Skeletal muscle satellite cell (primary cell): Measurements from ENCODE around the gene BRINP2. TPM values are rescaled to one million over a fixed set of nuclear protein-coding genes. Genes with fewer than 3 reads are reported as not detected.
A peak's percentile ranks its signal among the peaks of the same experiment; 100 is the strongest.

Experiments used
- H3K27me3 ChIP-seq: 2 replicates; pipeline ENCODE4 v1.7.0; 2013; ENCODE audit warnings: low read length; ENCODE audit not compliant: control insufficient read depth, insufficient read depth
- H3K36me3 ChIP-seq: 2 replicates; pipeline ENCODE4 v1.7.0; 2013; ENCODE audit warnings: mild to moderate bottlenecking, control low read depth, low read length; ENCODE audit not compliant: insufficient read depth
- H3K4me1 ChIP-seq: 2 replicates; pipeline ENCODE4 v1.7.0; 2013; ENCODE audit warnings: low read length; ENCODE audit not compliant: control insufficient read depth, insufficient read depth
- H3K4me2 ChIP-seq: 2 replicates; pipeline ENCODE4 v1.7.0; 2013; ENCODE audit warnings: mild to moderate bottlenecking, low read length
- H3K4me3 ChIP-seq: 2 replicates; pipeline ENCODE4 v1.7.0; 2013; ENCODE audit warnings: low read length
- H3K9ac ChIP-seq: 2 replicates; pipeline ENCODE4 v1.7.0; 2013; ENCODE audit warnings: mild to moderate bottlenecking, low read depth, low read length, moderate library complexity
- H3K9me3 ChIP-seq: replicated peaks from 2 replicates; pipeline ENCODE4 v1.7.0; 2013; ENCODE audit warnings: mild to moderate bottlenecking, control low read depth, low read length
- total RNA-seq: library from RNA; depleted of rRNA; stranded (reverse); fragments of >200 nt; gene quantifications from 2 replicates; pipeline ENCODE4 v1.2.3, GENCODE V29; 2012; rRNA removed

The BRINP2 gene, protein sequence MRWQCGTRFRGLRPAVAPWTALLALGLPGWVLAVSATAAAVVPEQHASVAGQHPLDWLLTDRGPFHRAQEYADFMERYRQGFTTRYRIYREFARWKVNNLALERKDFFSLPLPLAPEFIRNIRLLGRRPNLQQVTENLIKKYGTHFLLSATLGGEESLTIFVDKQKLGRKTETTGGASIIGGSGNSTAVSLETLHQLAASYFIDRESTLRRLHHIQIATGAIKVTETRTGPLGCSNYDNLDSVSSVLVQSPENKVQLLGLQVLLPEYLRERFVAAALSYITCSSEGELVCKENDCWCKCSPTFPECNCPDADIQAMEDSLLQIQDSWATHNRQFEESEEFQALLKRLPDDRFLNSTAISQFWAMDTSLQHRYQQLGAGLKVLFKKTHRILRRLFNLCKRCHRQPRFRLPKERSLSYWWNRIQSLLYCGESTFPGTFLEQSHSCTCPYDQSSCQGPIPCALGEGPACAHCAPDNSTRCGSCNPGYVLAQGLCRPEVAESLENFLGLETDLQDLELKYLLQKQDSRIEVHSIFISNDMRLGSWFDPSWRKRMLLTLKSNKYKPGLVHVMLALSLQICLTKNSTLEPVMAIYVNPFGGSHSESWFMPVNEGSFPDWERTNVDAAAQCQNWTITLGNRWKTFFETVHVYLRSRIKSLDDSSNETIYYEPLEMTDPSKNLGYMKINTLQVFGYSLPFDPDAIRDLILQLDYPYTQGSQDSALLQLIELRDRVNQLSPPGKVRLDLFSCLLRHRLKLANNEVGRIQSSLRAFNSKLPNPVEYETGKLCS
- 0.22 TPM in 1 of 2 replicates, not detected in the other for total RNA-seq

- Histone ChIP-seq H3K4me2 (peak within 1 kb of the TSS; percentile 89), H3K9ac (no peak within 1 kb of the TSS), H3K27me3 (peaks cover 82% of the 10 kb centered on the region), H3K4me3 (peak within 1 kb of the TSS; percentile 69), H3K4me1 (peaks cover 10% of the 10 kb centered on the region), H3K9me3 (no peaks in the 10 kb centered on the region), H3K36me3 (no peaks in the 10 kb centered on the region)
These were observed at the start of gene BRINP2 for GRCh38 chr1:177170756-177171535. TSS of gene BRINP2 (plus strand) at chr1:177170958. CDS start at chr1:177229877, 58,919 bp downstream.

DNA sequence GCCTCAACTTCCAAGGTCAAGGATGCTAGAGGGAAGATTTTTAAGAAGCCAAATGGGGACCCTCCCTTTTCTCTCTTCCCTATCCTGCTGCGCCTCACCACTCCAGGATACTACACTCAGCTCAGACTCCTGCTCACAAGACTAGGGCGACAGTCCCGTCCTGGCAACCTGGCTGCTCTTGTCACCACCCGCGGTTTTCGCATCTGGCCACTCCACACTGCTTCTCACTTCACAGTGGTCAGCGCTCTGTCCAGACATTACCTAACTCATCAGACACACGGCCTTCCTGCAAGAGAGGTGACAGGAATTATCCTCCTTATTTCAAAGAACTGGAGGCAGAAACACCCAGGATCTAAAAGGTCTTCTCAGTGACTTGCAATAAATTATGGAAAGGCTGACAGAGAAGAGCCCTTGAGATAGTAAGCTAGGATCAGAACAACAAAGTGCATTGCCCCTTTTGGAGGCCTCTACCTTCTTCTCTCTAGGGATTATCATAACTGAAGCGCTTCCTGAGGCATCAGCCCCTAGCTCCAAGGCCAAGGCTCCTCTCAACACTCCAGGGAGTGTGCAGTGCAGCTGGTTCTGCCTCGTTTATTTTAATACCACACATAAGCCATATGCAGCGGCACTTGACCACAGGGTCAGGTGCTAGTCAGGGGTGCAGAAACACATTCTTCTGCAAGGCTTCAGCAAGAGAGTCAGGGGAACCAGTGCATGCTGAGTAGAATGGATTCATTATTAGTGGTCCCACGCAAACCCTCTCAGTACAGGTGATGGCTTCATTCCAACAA is 48.1 kb upstream of the BRINP2 start:
- Histone ChIP-seq H3K9me3 (no peaks in the 10 kb centered on the region), H3K4me1 (no peaks in the 10 kb centered on the region), H3K27me3 (peaks cover 13% of the 10 kb centered on the region), H3K4me3 (no peak overlapping the region), H3K9ac (no peak overlapping the region), H3K36me3 (no peaks in the 10 kb centered on the region), H3K4me2 (no peak overlapping the region)

DNA sequence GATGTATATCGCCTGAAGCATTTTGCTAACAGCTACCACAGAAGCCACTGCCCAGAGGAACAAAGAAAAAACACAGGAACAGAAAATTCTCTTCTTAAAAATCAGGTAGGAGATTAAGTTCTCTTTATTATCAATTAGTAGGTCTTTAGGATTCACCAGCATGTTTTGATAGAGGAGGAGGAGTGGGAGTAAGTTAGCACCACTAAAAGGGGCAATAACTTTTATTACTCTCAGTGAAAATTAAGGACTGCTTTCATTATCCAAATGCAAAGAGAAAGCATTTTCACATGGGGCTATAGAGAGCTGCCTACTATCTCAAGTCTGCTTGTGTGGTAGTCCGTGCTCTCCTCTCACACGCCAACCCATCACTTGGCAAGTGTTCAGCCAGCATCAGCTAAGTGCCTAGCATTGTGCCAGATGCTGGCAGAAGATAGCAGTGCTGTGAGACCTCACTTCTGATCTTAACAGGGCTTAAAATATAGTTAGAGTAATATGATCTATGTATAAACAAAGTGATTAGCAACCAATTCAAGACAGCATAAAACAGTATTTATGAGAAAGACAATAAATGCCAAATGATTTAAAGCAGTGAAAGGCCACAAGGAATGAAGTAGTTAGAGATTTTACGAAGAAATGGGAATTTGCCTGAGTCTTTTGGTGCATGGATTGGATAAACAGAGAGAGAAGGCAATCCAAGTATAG is 46.0 kb upstream of the BRINP2 start:
- Histone ChIP-seq H3K4me2 (no peak overlapping the region), H3K4me3 (no peak overlapping the region), H3K36me3 (no peaks in the 10 kb centered on the region), H3K4me1 (no peaks in the 10 kb centered on the region), H3K27me3 (peaks cover 13% of the 10 kb centered on the region), H3K9ac (no peak overlapping the region), H3K9me3 (no peaks in the 10 kb centered on the region)

- Histone ChIP-seq H3K36me3 (no peaks in the 10 kb centered on the region), H3K4me2 (no peak overlapping the region), H3K27me3 (peaks cover 13% of the 10 kb centered on the region), H3K4me1 (no peaks in the 10 kb centered on the region), H3K4me3 (no peak overlapping the region), H3K9ac (no peak overlapping the region), H3K9me3 (no peaks in the 10 kb centered on the region)
These were observed 44.5 kb upstream of the BRINP2 start for GRCh38 chr1:177126267-177126666.

DNA sequence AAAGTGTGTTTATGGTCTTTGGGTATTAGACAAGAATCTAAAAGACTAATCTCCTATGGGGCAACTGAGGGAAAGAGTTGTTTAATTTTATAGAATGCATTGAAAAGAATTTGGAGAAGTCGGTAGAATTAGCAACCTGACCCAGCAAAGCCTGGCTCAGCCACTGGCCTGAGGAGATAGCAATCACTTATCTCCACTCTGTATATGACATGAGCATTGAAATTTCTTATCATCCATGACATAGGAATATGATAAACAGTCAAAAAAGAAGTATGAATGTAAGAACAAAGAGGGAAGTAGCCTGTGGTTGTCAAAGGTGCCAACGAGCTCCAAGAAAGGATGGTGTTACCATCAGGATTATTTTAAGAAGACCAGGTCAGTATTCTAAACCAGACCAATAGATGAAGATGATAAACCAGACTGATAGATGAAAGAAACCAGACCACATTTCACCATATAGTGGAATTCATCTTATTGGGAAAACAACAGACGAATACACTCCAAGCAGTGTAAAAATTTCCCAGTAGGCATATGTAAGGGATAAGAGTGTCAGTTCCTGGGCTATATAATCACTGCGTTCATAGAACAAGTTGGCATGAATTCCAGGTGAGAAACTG is 42.0 kb upstream of the BRINP2 start:
- no peak overlapping the region for H3K9ac ChIP-seq
- no peaks in the 10 kb centered on the region for H3K4me1 ChIP-seq
- no peaks in the 10 kb centered on the region for H3K36me3 ChIP-seq
- H3K4me2 ChIP-seq: no peak overlapping the region
- no peak overlapping the region for H3K4me3 ChIP-seq
- peaks cover 14% of the 10 kb centered on the region for H3K27me3 ChIP-seq
- no peaks in the 10 kb centered on the region for H3K9me3 ChIP-seq

DNA sequence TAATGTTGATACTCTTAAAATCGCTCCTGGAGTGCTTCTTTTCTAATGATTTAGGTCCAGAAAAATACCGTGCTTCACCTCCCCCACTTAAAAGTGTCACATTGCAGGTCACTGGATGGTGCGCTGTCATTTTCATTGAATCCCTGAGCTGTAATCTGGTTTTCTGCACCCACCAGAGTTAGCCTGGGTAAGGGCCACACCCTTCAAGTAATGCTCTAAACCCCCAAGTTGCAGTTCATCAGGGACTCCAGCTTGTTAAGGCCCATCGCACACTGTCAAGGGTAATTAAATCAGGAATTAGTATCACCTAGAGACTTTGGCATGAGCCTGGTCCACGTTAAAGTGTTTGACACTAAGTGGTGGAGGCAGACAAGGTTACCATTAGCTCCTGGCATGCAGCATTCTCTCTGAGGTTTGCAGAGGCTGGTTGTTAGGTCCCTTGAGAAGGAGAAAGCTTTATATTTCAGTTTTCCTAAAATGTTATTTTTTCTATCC is 40.3 kb upstream of the BRINP2 start:
- H3K36me3 ChIP-seq: no peaks in the 10 kb centered on the region

GRCh38 chr1:177131723-177132122 is 39.0 kb upstream of the BRINP2 start:
- no peak overlapping the region for H3K9ac ChIP-seq
- H3K9me3 ChIP-seq: no peaks in the 10 kb centered on the region
- no peaks in the 10 kb centered on the region for H3K36me3 ChIP-seq
- peaks cover 19% of the 10 kb centered on the region for H3K27me3 ChIP-seq
- no peak overlapping the region for H3K4me3 ChIP-seq
- H3K4me1 ChIP-seq: no peaks in the 10 kb centered on the region
- H3K4me2 ChIP-seq: no peak overlapping the region

More for the DNA sequence above, 40.3 kb upstream of the BRINP2 start:
- no peaks in the 10 kb centered on the region for H3K4me1 ChIP-seq
- peaks cover 19% of the 10 kb centered on the region for H3K27me3 ChIP-seq
- H3K4me2 ChIP-seq: no peak overlapping the region
- H3K9ac ChIP-seq: no peak overlapping the region
- no peaks in the 10 kb centered on the region for H3K9me3 ChIP-seq
- no peak overlapping the region for H3K4me3 ChIP-seq

- H3K4me1 ChIP-seq: no peaks in the 10 kb centered on the region
- H3K4me3 ChIP-seq: no peak overlapping the region
- H3K9ac ChIP-seq: no peak overlapping the region
- H3K36me3 ChIP-seq: no peaks in the 10 kb centered on the region
- H3K9me3 ChIP-seq: no peaks in the 10 kb centered on the region
- H3K27me3 ChIP-seq: peaks cover 19% of the 10 kb centered on the region
- H3K4me2 ChIP-seq: no peak overlapping the region
These were observed 38.6 kb upstream of the BRINP2 start for GRCh38 chr1:177132141-177132540.

DNA sequence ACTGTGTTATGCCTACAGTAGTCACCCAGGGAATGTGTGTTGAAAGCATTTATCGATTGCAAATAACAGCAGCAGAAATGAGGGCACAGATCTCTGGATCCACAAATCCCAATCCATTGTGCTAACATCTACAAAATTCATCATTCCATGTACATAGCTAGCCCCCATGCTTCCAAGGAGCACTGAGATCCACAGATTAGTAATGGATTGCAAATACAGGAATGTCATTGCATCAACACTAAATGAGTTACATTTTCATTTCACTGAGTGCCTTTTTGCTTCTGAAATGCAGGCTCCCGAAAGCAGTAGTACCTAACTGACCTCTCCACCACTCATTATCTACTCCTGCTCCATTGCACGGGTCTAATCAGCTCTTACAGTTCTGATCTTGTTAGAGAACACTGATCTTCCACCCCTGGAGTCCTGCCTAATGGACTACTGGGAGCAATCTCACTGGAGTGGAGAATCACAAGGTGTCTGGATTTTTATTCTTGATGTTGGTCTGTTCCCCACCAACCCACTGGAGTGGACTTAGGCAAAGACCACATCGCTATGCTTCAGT is 36.7 kb upstream of the BRINP2 start:
- Histone ChIP-seq H3K4me2 (no peak overlapping the region), H3K4me3 (no peak overlapping the region), H3K36me3 (no peaks in the 10 kb centered on the region), H3K27me3 (peaks cover 19% of the 10 kb centered on the region), H3K4me1 (no peaks in the 10 kb centered on the region), H3K9me3 (no peaks in the 10 kb centered on the region), H3K9ac (no peak overlapping the region)

- no peak overlapping the region for H3K4me3 ChIP-seq
- H3K4me2 ChIP-seq: no peak overlapping the region
- no peak overlapping the region for H3K9ac ChIP-seq
- H3K36me3 ChIP-seq: no peaks in the 10 kb centered on the region
- no peaks in the 10 kb centered on the region for H3K9me3 ChIP-seq
- H3K4me1 ChIP-seq: no peaks in the 10 kb centered on the region
- H3K27me3 ChIP-seq: peaks cover 19% of the 10 kb centered on the region
These were observed 35.5 kb upstream of the BRINP2 start for GRCh38 chr1:177135250-177135649.
